GM18519 (cell line): Measurements from ENCODE around the gene PDZD2.

Experiments
- ATAC-seq: cut with Tn5 transposase; IDR thresholded peaks from one replicate; pipeline ENCODE4 v1.9.1; 2021; ENCODE audit warnings: mild to moderate bottlenecking, moderate library complexity; ENCODE audit not compliant: unreplicated experiment, low FRiP score

PDZD2 gene

GRCh38 chr5:31635446-31635845, 3.5 kb upstream of the PDZD2 start:
- no peak for ATAC-seq

GRCh38 chr5:31637851-31638250, 1.1 kb upstream of the PDZD2 start:
- no peak for ATAC-seq

- no peak for ATAC-seq
Measured at GRCh38 chr5:31638345-31638744, 586 bp upstream of the PDZD2 start.

- ATAC-seq: no peak
Measured at GRCh38 chr5:31639481-31640411, 815 bp downstream of the PDZD2 start.

GRCh38 chr5:31640573-31640972, 1.6 kb downstream of the PDZD2 start:
- ATAC-seq: no peak

GRCh38 chr5:31641059-31641458, 2.1 kb downstream of the PDZD2 start:
- ATAC-seq: no peak

GRCh38 chr5:31641575-31641974, 2.6 kb downstream of the PDZD2 start:
- ATAC-seq: no peak

GRCh38 chr5:31645420-31646081, 6.6 kb downstream of the PDZD2 start:
- no peak for ATAC-seq

GRCh38 chr5:31648326-31648725, 9.4 kb downstream of the PDZD2 start:
- no peak for ATAC-seq

GRCh38 chr5:31651241-31651640, 12.3 kb downstream of the PDZD2 start:
- ATAC-seq: no peak

- no peak for ATAC-seq
Measured at GRCh38 chr5:31655491-31655890, 16.6 kb downstream of the PDZD2 start.

GRCh38 chr5:31656806-31657205, 17.9 kb downstream of the PDZD2 start:
- ATAC-seq: no peak

- ATAC-seq: no peak
Measured at GRCh38 chr5:31657315-31657979, 18.5 kb downstream of the PDZD2 start.

GRCh38 chr5:31661257-31661656, 22.3 kb downstream of the PDZD2 start:
- ATAC-seq: no peak

- no peak for ATAC-seq
Measured at GRCh38 chr5:31663519-31663918, 24.6 kb downstream of the PDZD2 start.

- no peak for ATAC-seq
Measured at GRCh38 chr5:31664566-31664965, 25.6 kb downstream of the PDZD2 start.

GRCh38 chr5:31671339-31671741, 32.4 kb downstream of the PDZD2 start:
- ATAC-seq: no peak

GRCh38 chr5:31674371-31674951, 35.5 kb downstream of the PDZD2 start:
- no peak for ATAC-seq

GRCh38 chr5:31675472-31675871, 36.5 kb downstream of the PDZD2 start:
- no peak for ATAC-seq

GRCh38 chr5:31678180-31678579, 39.2 kb downstream of the PDZD2 start:
- ATAC-seq: no peak

GRCh38 chr5:31680528-31680927, 41.6 kb downstream of the PDZD2 start:
- ATAC-seq: no peak
